ENCODE data around the gene WDFY4. TPM values are rescaled to one million over a fixed set of nuclear protein-coding genes. Genes with fewer than 3 reads are reported as not detected.

The WDFY4 gene
- total RNA-seq, 1 experiment from 2014 or later, result 0.22 TPM

DNA sequence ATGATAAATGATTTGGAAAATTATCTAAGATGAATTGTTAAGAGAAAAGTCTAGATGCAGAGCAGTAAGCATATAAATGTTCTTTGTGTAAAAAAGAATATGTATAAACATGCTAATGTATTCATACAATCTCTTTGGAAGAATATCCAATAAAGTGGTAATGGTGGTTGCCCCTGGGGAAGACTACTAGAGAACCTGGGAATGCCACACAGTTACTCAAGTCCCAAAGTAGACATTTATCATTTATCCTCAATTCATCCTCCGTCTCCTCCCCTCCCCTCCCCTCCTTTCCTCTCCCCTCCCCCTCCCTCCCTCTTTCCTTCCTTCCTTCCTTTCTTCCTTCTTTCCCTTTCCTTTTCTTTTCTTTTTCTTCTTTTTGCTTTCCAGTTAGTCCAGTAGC, 203.3 kb downstream of the WDFY4 start:
- no TSS peak for BruUV-seq (replicated peaks)
- no peaks in the 10 kb centered on the region for H3K36me3 ChIP-seq (ENCODE audit: control insufficient read depth in 1 of 2, insufficient read depth in 2 of 2, low read length in 2 of 2)
- H3K9ac ChIP-seq (ENCODE audit: low read length), result no peak overlapping the region
- RAD21 ChIA-PET (ENCODE audit: low non-redundant PET in 1 of 2, low total read pairs in 2 of 2, uncharacterized antibody in 2 of 2, unreplicated experiment in 2 of 2), result no interaction called here
- intact Hi-C loops (cut with micrococcal nuclease), result no loop called here
- no peak overlapping the region for H3K4me3 ChIP-seq (replicated peaks in 1 of 2; ENCODE audit: low read depth in 1 of 2, low read length in 2 of 2)
- H3K9me2 ChIP-seq (ENCODE audit: insufficient read depth), result no peaks in the 10 kb centered on the region
- H3K9me3 ChIP-seq (ENCODE audit: control insufficient read depth in 1 of 2, insufficient read depth in 1 of 2, low read depth in 1 of 2, low read length in 2 of 2), result no peaks in the 10 kb centered on the region
- no peak overlapping the region for H2AFZ ChIP-seq (ENCODE audit: low read depth, low read length, poor library complexity, severe bottlenecking)
- ATAC-seq (no peak), DNase-seq (ENCODE audit: low read depth, low spot score) (no peak)
- no peaks in the 10 kb centered on the region for H3K79me2 ChIP-seq (ENCODE audit: insufficient read depth, low read length)
- no peak for TF ChIP-seq POLR2A (IDR thresholded peaks at IDR 0.05; ENCODE audit: borderline replicate concordance, extremely low read depth, insufficient read depth, insufficient read length)
- no peak for TF ChIP-seq ZNF274 (IDR thresholded peaks at IDR 0.05; ENCODE audit: low read depth, low read length)
- TF ChIP-seq SP1 (IDR thresholded peaks at IDR 0.05; ENCODE audit: low read depth), result no peak
- no peak overlapping the region for H3K4me2 ChIP-seq (ENCODE audit: low read length)
- peaks cover 35% of the 10 kb centered on the region; the same call in 1 of the 2 replicates for H3K27me3 ChIP-seq (ENCODE audit: insufficient read depth, low read length)
- CTCF ChIA-PET, result no interaction called here
- H3K4me1 ChIP-seq (ENCODE audit: control insufficient read depth in 1 of 2, insufficient read depth in 2 of 2, low read length in 2 of 2), result no peaks in the 10 kb centered on the region
- no peak overlapping the region for H3K27ac ChIP-seq (ENCODE audit: low read depth, low read length)
- POLR2A ChIA-PET, result no interaction called here
- H4K20me1 ChIP-seq (ENCODE audit: insufficient read depth), result no peaks in the 10 kb centered on the region

DNA sequence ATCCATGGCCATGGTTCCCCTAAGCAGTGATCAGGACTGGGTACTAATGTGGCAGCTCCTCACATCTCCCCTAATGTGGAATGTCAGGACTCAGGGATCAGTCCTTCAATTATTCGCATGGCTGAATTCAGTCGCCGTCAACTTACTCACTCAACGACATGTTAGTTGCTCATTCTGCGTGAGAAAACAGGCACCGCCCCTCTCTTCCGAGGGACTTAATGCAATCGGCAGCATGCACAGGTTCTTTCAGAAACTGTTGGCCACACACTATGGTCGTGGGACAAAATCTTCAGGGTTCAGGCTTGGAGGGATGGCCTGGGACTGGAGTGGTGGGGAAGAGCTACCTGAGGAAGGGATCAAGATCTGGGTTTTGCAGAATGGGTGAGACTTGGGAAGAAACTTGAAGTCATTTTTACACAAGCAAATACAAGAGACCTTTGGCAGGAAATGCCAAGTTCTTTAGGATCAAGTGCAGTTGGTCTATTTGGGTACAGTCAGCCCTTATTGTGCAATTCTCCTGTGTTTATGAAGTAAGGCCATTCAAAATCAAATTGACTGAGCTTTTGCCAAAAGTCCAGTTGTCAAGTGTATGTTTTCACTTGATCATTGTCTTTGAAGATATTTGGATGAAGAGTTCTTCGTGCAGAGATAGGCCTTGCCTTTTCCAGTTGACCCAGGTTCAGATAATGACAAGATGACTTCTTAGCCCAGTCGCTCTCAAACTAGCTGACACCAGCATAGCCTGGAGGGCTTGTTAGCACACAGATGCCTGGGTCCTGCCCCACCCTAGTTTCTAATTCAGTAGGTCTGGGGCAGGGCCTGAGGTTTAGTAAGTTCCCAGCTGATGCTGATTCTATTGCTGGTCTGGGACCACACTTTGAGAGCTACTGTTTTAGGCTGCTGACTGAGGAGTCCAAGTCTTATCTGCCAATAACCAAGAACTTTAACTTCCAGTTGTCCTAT, 206.5 kb downstream of the WDFY4 start:
- Histone ChIP-seq H4K20me1 (ENCODE audit: insufficient read depth) (no peaks in the 10 kb centered on the region), H3K4me2 (ENCODE audit: low read length) (no peak overlapping the region), H3K79me2 (ENCODE audit: insufficient read depth, low read length) (no peaks in the 10 kb centered on the region), H3K9me2 (ENCODE audit: insufficient read depth) (no peaks in the 10 kb centered on the region), H3K9me3 (ENCODE audit: control insufficient read depth in 1 of 2, insufficient read depth in 1 of 2, low read depth in 1 of 2, low read length in 2 of 2) (no peaks in the 10 kb centered on the region), H3K9ac (ENCODE audit: low read length) (no peak overlapping the region), H3K4me3 (replicated peaks in 1 of 2; ENCODE audit: low read depth in 1 of 2, low read length in 2 of 2) (no peak overlapping the region), H3K36me3 (ENCODE audit: control insufficient read depth in 1 of 2, insufficient read depth in 2 of 2, low read length in 2 of 2) (no peaks in the 10 kb centered on the region), H3K4me1 (ENCODE audit: control insufficient read depth in 1 of 2, insufficient read depth in 2 of 2, low read length in 2 of 2) (no peaks in the 10 kb centered on the region), H3K27me3 (ENCODE audit: insufficient read depth, low read length) (peaks cover 35% of the 10 kb centered on the region; the same call in 1 of the 2 replicates), H2AFZ (ENCODE audit: low read depth, low read length, poor library complexity, severe bottlenecking) (no peak overlapping the region), H3K27ac (ENCODE audit: low read depth, low read length) (no peak overlapping the region)
- RAD21 ChIA-PET (ENCODE audit: low non-redundant PET in 1 of 2, low total read pairs in 2 of 2, uncharacterized antibody in 2 of 2, unreplicated experiment in 2 of 2), result no interaction called here
- TF ChIP-seq ZFX (IDR thresholded peaks at IDR 0.05) (no peak), EZH2 (IDR thresholded peaks at IDR 0.05) (no peak), YY1 (IDR thresholded peaks at IDR 0.05; ENCODE audit: extremely low read depth, insufficient replicate concordance, low read depth, low read length) (no peak), POLR2AphosphoS5 (IDR thresholded peaks at IDR 0.05; ENCODE audit: low read depth, low read length) (no peak), SRF (IDR thresholded peaks at IDR 0.05; ENCODE audit: low read depth) (no peak), JUND (IDR thresholded peaks at IDR 0.05) (no peak), FOSL1 (IDR thresholded peaks at IDR 0.05; ENCODE audit: low read depth) (no peak), ZBTB33 (IDR thresholded peaks at IDR 0.05; ENCODE audit: extremely low read depth, insufficient replicate concordance, low read length) (no peak), POLR2A (IDR thresholded peaks at IDR 0.05; ENCODE audit: borderline replicate concordance, extremely low read depth, insufficient read depth, insufficient read length) (no peak)
- TF ChIP-seq, protein P1, sequence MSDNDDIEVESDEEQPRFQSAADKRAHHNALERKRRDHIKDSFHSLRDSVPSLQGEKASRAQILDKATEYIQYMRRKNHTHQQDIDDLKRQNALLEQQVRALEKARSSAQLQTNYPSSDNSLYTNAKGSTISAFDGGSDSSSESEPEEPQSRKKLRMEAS (IDR thresholded peaks at IDR 0.05), result no peak
- no TSS peak for BruUV-seq (replicated peaks)
- intact Hi-C loops (cut with micrococcal nuclease), result no loop called here
- no peak for DNase-seq (ENCODE audit: low read depth, low spot score)
- CTCF ChIA-PET, result no interaction called here
- POLR2A ChIA-PET, result no interaction called here
- no peak for ATAC-seq
